Measurements from ENCODE around the gene LILRA1. TPM values are rescaled to one million over a fixed set of nuclear protein-coding genes. Genes with fewer than 3 reads are reported as not detected.

Gene LILRA1
- total and polyA plus RNA-seq, 10 of the 15 experiments (the other 5 are each of a cell fraction or from before 2014, with no cell fraction given), result 0.04 TPM; not detected in 9

- Histone ChIP-seq H3K9ac (ENCODE audit: control insufficient read depth, insufficient read depth, low read length) (no peak overlapping the region), H2AFZ (ENCODE audit: control insufficient read depth, low read depth, low read length) (no peak overlapping the region), H3K9me3 (replicated peaks; ENCODE audit: control insufficient read depth, insufficient read depth, low read length) (no peaks in the 10 kb centered on the region; the same call in 2 of the 3 replicates), H4K20me1 (ENCODE audit: control insufficient read depth, insufficient read depth) (no peaks in the 10 kb centered on the region), H3K27me3 (replicated peaks in 1 of 2; ENCODE audit: control insufficient read depth in 2 of 2, insufficient read depth in 2 of 2, low read length in 1 of 2) (no peaks in the 10 kb centered on the region), H3K27ac (ENCODE audit: control insufficient read depth, insufficient read depth) (no peak overlapping the region), H3K36me3 (ENCODE audit: control insufficient read depth in 2 of 2, insufficient read depth in 2 of 2, low read length in 1 of 2) (no peaks in the 10 kb centered on the region), H3K4me1 (ENCODE audit: control insufficient read depth, insufficient read depth, low read length) (peaks cover 20% of the 10 kb centered on the region), H3K4me3 (no peak overlapping the region), H3K79me2 (ENCODE audit: control insufficient read depth, insufficient read depth, low read length) (no peaks in the 10 kb centered on the region), H3K4me2 (ENCODE audit: control insufficient read depth, insufficient read depth) (no peak overlapping the region)
- intact Hi-C loops (cut with micrococcal nuclease; ENCODE audit: unreplicated experiment), result no loop called here
- no TSS peak for BruUV-seq (replicated peaks)
- in situ Hi-C loops (cut with MboI), result loop anchor here (5.0 kb wide), 1 partner anchor 279 kb away; no protein-coding TSS in a partner anchor
- SMC1A ChIA-PET (ENCODE audit: uncharacterized antibody, unreplicated experiment), result interaction anchor here (0.6 kb wide), 1 partner anchor 10 kb away, joined by 3 read pairs; no protein-coding TSS in a partner anchor
- RAD21 ChIA-PET (ENCODE audit: unreplicated experiment), result interaction anchor here (0.5 kb wide), 1 partner anchor 122 kb away, joined by 3 read pairs; no protein-coding TSS in a partner anchor
- no peak for TF ChIP-seq IKZF1 (conservative IDR thresholded peaks at IDR 0.05)
- TF ChIP-seq YY1 (IDR thresholded peaks at IDR 0.05; ENCODE audit: low read depth, low read length), result no peak
- TF ChIP-seq ZNF384 (IDR thresholded peaks at IDR 0.05; ENCODE audit: borderline replicate concordance, low read depth, low read length), result no peak
- ATAC-seq (no peak), FAIRE-seq (no peak), DNase-seq (ENCODE audit: low read depth, low spot score) (no peak)
- POLR2A ChIA-PET, result no interaction called here
- CTCF ChIA-PET, result no interaction called here
- 21% methylated on average over 6 of the region's 6 CpGs for WGBS (ENCODE audit: insufficient coverage, insufficient replicate concordance, low lambda C conversion rate, missing lambda C conversion rate)
Measured at GRCh38 chr19:54576411-54576976, 16.9 kb upstream of the LILRA1 start.

- Histone ChIP-seq H3K79me2 (ENCODE audit: control insufficient read depth, insufficient read depth, low read length) (no peaks in the 10 kb centered on the region), H3K27me3 (replicated peaks in 1 of 2; ENCODE audit: control insufficient read depth in 2 of 2, insufficient read depth in 2 of 2, low read length in 1 of 2) (no peaks in the 10 kb centered on the region), H2AFZ (ENCODE audit: control insufficient read depth, low read depth, low read length) (no peak overlapping the region), H4K20me1 (ENCODE audit: control insufficient read depth, insufficient read depth) (no peaks in the 10 kb centered on the region), H3K4me1 (ENCODE audit: control insufficient read depth, insufficient read depth, low read length) (peaks cover 15% of the 10 kb centered on the region), H3K4me3 (no peak overlapping the region), H3K4me2 (ENCODE audit: control insufficient read depth, insufficient read depth) (no peak overlapping the region), H3K27ac (ENCODE audit: control insufficient read depth, insufficient read depth) (no peak overlapping the region), H3K36me3 (ENCODE audit: control insufficient read depth in 2 of 2, insufficient read depth in 2 of 2, low read length in 1 of 2) (no peaks in the 10 kb centered on the region), H3K9me3 (replicated peaks; ENCODE audit: control insufficient read depth, insufficient read depth, low read length) (no peaks in the 10 kb centered on the region; the same call in 2 of the 3 replicates), H3K9ac (ENCODE audit: control insufficient read depth, insufficient read depth, low read length) (no peak overlapping the region)
- SMC1A ChIA-PET (ENCODE audit: uncharacterized antibody, unreplicated experiment), result no interaction called here
- 5% methylated on average over 3 of the region's 3 CpGs for WGBS (ENCODE audit: insufficient coverage, insufficient replicate concordance, low lambda C conversion rate, missing lambda C conversion rate)
- POLR2A ChIA-PET, result no interaction called here
- no TSS peak for BruUV-seq (replicated peaks)
- in situ Hi-C loops (cut with MboI), result loop anchor here (5.0 kb wide), 1 partner anchor 280 kb away; no protein-coding TSS in a partner anchor
- ATAC-seq (no peak), DNase-seq (ENCODE audit: low read depth, low spot score) (no peak), FAIRE-seq (no peak)
- CTCF ChIA-PET, result no interaction called here
- intact Hi-C loops (cut with micrococcal nuclease; ENCODE audit: unreplicated experiment), result no loop called here
- RAD21 ChIA-PET (ENCODE audit: unreplicated experiment), result no interaction called here
- TF ChIP-seq SUPT20H (IDR thresholded peaks at IDR 0.05; ENCODE audit: borderline replicate concordance, control insufficient read depth, low read depth, low read length) (no peak), LARP7 (IDR thresholded peaks at IDR 0.05) (no peak), PAX8 (IDR thresholded peaks at IDR 0.05) (no peak), BCLAF1 (IDR thresholded peaks at IDR 0.05) (no peak), TAF1 (IDR thresholded peaks at IDR 0.05; ENCODE audit: borderline replicate concordance, low read depth, low read length) (no peak), PKNOX1 (IDR thresholded peaks at IDR 0.05) (no peak)
- TF ChIP-seq, protein P1, sequence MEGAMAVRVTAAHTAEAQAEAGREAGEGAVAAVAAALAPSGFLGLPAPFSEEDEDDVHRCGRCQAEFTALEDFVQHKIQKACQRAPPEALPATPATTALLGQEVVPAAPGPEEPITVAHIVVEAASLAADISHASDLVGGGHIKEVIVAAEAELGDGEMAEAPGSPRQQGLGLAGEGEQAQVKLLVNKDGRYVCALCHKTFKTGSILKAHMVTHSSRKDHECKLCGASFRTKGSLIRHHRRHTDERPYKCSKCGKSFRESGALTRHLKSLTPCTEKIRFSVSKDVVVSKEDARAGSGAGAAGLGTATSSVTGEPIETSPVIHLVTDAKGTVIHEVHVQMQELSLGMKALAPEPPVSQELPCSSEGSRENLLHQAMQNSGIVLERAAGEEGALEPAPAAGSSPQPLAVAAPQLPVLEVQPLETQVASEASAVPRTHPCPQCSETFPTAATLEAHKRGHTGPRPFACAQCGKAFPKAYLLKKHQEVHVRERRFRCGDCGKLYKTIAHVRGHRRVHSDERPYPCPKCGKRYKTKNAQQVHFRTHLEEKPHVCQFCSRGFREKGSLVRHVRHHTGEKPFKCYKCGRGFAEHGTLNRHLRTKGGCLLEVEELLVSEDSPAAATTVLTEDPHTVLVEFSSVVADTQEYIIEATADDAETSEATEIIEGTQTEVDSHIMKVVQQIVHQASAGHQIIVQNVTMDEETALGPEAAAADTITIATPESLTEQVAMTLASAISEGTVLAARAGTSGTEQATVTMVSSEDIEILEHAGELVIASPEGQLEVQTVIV (IDR thresholded peaks at IDR 0.05; ENCODE audit: borderline replicate concordance, partially characterized antibody), result no peak
Measured at GRCh38 chr19:54577334-54577733, 16.1 kb upstream of the LILRA1 start.

All from GM12878 (cell line).